Type B pancreatic cell (in vitro differentiated cells): ENCODE data around the gene TRIM52. TPM values are rescaled to one million over a fixed set of nuclear protein-coding genes. Genes with fewer than 3 reads are reported as not detected.

Experiments used
- DNase-seq: peaks from one replicate; pipeline ENCODE4 v3.0.0; 2021; ENCODE audit warnings: mixed read lengths; ENCODE audit not compliant: unreplicated experiment; ENCODE audit errors: extremely low spot score
- H3K27ac Mint-ChIP-seq: 2 replicates; pipeline ENCODE4 v1.8.0; 2021; ENCODE audit warnings: mild to moderate bottlenecking, mixed read lengths
- H3K27me3 Mint-ChIP-seq: 2 replicates; pipeline ENCODE4 v1.8.0; 2021; ENCODE audit warnings: mixed read lengths
- H3K36me3 Mint-ChIP-seq: 2 replicates; pipeline ENCODE4 v1.8.0; 2021; ENCODE audit warnings: mixed read lengths
- H3K4me1 Mint-ChIP-seq: one replicate; pipeline ENCODE4 v1.8.0; 2021; ENCODE audit warnings: mixed read lengths; ENCODE audit not compliant: unreplicated experiment
- H3K4me3 Mint-ChIP-seq: 2 replicates; pipeline ENCODE4 v1.8.0; 2021; ENCODE audit warnings: mild to moderate bottlenecking, mixed read lengths
- H3K9me3 Mint-ChIP-seq: 2 replicates; pipeline ENCODE4 v1.8.0; 2021; ENCODE audit warnings: mixed read lengths
- total RNA-seq: library from RNA; stranded (reverse); gene quantifications from 2 replicates; pipeline ENCODE4 v1.2.1, GENCODE V29; 2021; ENCODE audit warnings: low replicate concordance
- TF ChIP-seq, protein P1 (sequence below): fragments of 200-600 bp; sonication (generic); conservative IDR thresholded peaks from 2 replicates; pipeline ENCODE4 v1.5.0; 2021; ENCODE audit warnings: antibody characterized with exemption, mild to moderate bottlenecking

The TRIM52 gene
- total RNA-seq, 1 donor from 2014 or later: 14.1 TPM

DNA sequence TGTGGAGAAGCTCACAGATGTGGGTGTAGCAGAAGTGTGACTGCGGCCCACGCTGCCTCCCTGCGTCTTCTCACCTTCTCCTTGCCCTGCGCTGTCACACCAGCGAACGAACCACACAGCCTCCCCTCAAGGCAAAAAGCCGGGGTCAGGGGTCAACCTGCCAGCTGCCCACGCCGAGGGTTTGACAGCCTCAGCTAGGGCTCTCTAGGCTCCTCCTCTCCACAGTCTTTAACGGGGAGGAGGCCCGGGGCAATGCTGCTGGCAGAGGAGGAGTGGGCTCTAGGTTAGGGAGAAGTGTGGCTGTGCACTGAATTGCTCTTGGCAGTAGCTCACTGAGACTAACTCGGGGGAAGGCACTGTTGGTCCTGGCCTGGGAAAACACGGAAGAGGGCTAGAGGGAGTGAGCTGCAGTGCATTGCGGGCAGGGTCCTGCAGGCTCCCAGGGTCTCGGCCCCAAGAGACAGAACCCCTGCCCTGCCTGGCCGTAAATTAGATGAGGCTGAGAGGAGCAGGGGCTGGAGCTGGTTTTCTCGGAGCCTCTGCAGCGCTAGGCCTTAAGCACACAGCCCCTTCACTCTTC is 4.2 kb upstream of the TRIM52 start:
- Mint-ChIP-seq H3K4me3 (peak overlapping the region; percentile 70), H3K4me1 (peaks cover 26% of the 10 kb centered on the region), H3K27me3 (no peaks in the 10 kb centered on the region), H3K9me3 (no peaks in the 10 kb centered on the region), H3K27ac (no peak overlapping the region), H3K36me3 (peaks cover 6% of the 10 kb centered on the region)
- TF ChIP-seq, protein P1, sequence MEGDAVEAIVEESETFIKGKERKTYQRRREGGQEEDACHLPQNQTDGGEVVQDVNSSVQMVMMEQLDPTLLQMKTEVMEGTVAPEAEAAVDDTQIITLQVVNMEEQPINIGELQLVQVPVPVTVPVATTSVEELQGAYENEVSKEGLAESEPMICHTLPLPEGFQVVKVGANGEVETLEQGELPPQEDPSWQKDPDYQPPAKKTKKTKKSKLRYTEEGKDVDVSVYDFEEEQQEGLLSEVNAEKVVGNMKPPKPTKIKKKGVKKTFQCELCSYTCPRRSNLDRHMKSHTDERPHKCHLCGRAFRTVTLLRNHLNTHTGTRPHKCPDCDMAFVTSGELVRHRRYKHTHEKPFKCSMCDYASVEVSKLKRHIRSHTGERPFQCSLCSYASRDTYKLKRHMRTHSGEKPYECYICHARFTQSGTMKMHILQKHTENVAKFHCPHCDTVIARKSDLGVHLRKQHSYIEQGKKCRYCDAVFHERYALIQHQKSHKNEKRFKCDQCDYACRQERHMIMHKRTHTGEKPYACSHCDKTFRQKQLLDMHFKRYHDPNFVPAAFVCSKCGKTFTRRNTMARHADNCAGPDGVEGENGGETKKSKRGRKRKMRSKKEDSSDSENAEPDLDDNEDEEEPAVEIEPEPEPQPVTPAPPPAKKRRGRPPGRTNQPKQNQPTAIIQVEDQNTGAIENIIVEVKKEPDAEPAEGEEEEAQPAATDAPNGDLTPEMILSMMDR: no peak
- no peak for DNase-seq

DNA sequence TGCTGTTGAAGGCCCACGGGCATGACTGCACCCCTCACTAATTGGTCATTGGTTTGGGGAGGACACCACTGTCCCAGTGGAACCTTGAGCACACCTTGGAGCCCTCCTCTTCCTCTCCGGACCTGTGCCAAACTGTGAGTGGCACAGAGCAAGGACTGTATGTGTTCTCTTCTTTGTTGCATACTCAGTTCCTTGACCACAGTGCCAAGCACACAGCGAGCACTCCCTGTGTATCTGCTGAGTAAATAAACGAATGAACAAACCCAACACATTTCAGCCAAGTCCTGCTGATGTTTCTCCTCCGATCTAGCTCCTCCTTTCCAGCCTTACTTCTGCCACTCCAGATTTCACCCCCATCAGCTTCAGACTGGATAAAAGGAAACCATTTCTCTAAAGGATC is 2.7 kb upstream of the TRIM52 start:
- Mint-ChIP-seq H3K36me3 (peaks cover 6% of the 10 kb centered on the region), H3K27ac (peak overlapping the region; percentile 35), H3K4me3 (peak overlapping the region; percentile 49), H3K4me1 (peaks cover 38% of the 10 kb centered on the region), H3K27me3 (no peaks in the 10 kb centered on the region), H3K9me3 (no peaks in the 10 kb centered on the region)
- DNase-seq: no peak
- TF ChIP-seq, protein P1: no peak

DNA sequence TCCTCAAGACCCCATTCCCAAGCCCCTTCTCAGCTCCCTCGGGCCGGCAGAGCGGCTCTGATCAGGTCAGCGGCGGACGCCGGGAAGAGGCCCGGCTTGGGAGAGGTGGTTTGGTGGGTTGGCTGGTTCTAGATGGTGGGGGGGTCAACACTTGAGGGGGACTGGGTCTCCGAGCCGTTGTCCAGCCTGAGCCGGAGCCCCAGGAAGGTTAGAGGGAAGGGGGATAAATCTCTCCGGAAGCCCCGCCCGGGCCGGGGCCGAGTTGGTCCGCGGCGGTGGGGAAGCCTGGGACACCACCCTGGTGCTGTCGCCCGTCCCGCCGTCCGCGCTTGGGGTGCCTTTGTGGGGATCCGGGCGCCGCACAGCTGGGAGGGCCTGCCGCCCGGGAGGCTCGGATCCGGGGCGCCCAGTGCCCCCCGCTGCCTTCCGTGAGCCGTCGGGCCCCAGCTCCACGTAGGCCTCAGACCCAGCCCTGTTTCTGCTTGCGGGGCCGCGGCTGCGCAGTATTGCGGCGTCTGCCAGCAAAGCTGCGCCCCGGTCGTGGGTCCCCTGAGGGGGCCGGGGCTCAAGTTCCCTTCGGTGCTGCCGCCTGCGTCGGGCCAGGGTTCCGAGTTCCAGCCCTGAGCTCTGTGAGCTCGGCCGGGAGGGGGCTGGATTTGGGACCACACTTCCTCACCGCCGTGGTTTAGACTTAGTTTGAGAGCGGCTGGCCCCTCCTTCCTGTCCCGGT is 542 bp upstream of the TRIM52 start:
- peaks cover 11% of the 10 kb centered on the region for H3K36me3 Mint-ChIP-seq
- DNase-seq: peak; percentile 77
- TF ChIP-seq, protein P1: no peak
- H3K27ac Mint-ChIP-seq: peak overlapping the region; percentile 87
- H3K4me1 Mint-ChIP-seq: peaks cover 37% of the 10 kb centered on the region
- peak overlapping the region; percentile 100 for H3K4me3 Mint-ChIP-seq
- no peaks in the 10 kb centered on the region for H3K27me3 Mint-ChIP-seq
- no peaks in the 10 kb centered on the region for H3K9me3 Mint-ChIP-seq

DNA sequence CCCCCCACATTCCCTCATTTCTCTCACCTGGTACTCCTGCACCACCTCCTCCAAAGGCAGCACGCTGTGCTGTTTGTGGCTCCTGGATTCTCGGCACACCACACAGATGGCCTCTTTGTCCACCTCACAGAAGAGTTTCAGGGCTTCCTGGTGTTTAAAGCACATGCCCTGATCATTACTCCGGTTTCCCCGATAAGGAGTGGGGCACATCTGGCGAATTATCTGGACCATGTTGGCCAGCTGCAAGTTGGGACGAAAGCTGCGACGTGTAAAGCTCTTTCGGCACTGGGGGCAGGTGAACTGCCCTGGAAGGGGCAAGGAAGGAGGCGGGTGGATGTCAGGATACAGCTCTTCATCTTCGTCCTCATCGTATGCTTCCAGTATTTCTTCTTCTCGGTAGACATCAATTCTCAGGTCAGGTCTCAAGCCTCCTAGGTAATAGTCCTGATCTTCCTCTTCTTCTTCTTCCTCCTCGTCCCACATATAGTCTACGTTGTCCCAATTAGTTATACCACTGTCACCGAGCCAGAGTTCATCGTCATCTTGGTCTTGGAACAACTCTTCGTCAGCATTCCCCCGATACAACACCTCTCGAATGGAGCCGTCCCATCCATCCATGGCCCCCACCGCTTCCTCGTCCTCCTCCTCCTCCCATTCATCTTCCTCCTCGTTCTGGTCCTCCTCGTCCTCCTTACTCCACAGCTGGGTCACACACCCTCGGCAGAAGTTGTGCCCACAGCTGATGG is 796 bp downstream of the TRIM52 start:
- peak overlapping the region; percentile 87 for H3K27ac Mint-ChIP-seq
- peak overlapping the region; percentile 100 for H3K4me3 Mint-ChIP-seq
- peaks cover 18% of the 10 kb centered on the region for H3K36me3 Mint-ChIP-seq
- TF ChIP-seq, protein P1: no peak
- no peaks in the 10 kb centered on the region for H3K9me3 Mint-ChIP-seq
- peaks cover 37% of the 10 kb centered on the region for H3K4me1 Mint-ChIP-seq
- H3K27me3 Mint-ChIP-seq: no peaks in the 10 kb centered on the region
- peak; percentile 18 for DNase-seq

DNA sequence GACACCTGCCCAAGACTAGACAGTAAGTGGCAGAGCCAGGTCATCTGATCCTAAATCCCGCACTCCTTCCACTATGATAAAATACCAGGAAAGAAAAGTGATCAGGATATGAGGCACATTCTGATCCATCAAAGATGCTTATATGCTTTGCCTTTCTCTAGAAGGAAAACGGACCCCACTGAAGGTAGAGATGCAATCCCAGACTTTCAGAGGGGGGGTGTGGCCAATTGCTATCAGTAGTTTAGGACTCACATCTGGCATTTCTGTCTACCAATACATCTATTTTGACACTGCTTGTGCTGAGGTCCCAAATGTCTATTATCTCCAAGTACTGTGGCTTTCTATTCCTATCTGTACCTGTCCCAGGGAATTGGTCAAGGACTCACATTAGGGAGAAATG is 1.7 kb downstream of the TRIM52 start:
- Mint-ChIP-seq H3K9me3 (no peaks in the 10 kb centered on the region), H3K4me3 (peak overlapping the region; percentile 100), H3K4me1 (peaks cover 35% of the 10 kb centered on the region), H3K36me3 (peaks cover 23% of the 10 kb centered on the region), H3K27me3 (no peaks in the 10 kb centered on the region), H3K27ac (peak overlapping the region; percentile 40)
- DNase-seq: peak; percentile 2
- TF ChIP-seq, protein P1: no peak
